Measurements from ENCODE around the gene XPNPEP1.

Gene XPNPEP1

DNA sequence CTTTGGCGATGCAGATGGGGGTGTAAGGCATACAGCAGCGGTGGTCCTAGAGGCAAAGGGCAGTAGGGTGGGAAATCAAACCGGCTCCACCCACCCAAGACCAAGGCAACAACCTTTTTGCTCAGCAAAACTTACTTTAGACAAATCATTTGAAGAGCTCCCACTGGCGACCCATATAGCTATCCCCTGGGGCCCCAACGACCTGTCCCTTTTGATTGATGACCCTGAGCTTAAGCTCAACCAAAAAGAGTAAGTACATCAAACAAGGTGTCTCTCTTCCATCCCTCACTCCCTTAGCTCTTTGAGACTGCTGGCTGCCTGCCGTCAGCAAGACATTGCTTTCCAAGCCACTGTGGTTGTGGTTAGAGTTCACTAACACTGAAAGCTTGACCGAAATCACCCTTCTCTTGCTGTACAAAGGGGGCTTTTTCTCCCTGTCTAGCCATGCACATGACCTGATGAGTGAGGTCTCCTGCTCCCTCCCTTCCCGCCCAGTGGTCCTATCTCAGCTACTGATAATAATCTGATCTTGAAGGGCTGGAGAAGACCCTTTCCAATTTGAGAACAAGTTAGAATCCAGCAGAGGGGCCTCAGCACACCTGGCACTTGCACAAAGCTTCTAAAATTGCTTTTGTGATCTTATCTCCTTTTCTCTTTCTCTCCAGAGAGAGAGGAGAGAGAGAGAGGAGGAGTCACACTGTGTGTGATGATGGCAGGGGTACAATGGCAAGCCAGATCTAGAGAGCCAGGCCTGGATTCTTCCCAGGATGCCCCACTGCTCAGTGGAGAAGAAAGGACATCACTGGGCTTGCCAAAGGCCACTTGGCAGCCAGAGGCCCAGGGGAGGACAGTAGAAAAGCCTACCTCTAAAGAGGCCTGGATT, 42.2 kb downstream of the XPNPEP1 start:
- TF ChIP-seq CTCF (IDR thresholded peaks at IDR 0.05; ENCODE audit: insufficient read depth, low read depth, low read length, missing control alignments), result no peak
- H3K4me3 ChIP-seq (ENCODE audit: low read length), result no peak overlapping the region
- DNase-seq (ENCODE audit: low read depth), result no peak

DNA sequence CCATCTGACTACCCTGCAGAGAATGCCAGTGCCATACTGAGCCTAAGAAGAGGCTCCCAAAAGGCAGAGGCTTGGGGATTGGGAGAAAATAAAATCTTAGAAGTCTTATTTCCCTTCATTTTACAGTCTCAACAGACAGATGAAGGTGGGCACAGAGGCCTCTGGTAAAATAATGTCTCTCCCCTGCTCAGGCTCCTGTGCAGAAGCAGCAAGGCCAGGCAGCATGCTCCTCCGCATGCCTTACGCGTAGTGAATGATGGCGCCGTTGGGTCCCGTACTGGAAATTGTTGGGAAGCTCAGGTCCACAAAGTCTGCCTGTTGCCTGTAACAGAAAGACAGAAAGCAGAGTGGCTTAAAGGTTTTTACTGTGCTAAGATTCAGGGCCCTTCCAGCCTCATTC, 45.8 kb downstream of the XPNPEP1 start:
- no peak for TF ChIP-seq CTCF (IDR thresholded peaks at IDR 0.05; ENCODE audit: insufficient read depth, low read depth, low read length, missing control alignments)
- no peak for DNase-seq (ENCODE audit: low read depth)
- no peak overlapping the region for H3K4me3 ChIP-seq (ENCODE audit: low read length)

- H3K4me3 ChIP-seq (ENCODE audit: low read length), result no peak overlapping the region
- no peak for TF ChIP-seq CTCF (IDR thresholded peaks at IDR 0.05; ENCODE audit: insufficient read depth, low read depth, low read length, missing control alignments)
- DNase-seq (ENCODE audit: low read depth), result no peak
Observed at GRCh38 chr10:109875828-109876821, 47.2 kb downstream of the XPNPEP1 start.

- no peak for TF ChIP-seq CTCF (IDR thresholded peaks at IDR 0.05; ENCODE audit: insufficient read depth, low read depth, low read length, missing control alignments)
- DNase-seq (ENCODE audit: low read depth), result no peak
Observed at GRCh38 chr10:109875151-109875568, 48.2 kb downstream of the XPNPEP1 start.

GRCh38 chr10:109871476-109871875, 51.8 kb downstream of the XPNPEP1 start:
- DNase-seq (ENCODE audit: low read depth), result no peak
- TF ChIP-seq CTCF (IDR thresholded peaks at IDR 0.05; ENCODE audit: insufficient read depth, low read depth, low read length, missing control alignments), result no peak
- no peak overlapping the region for H3K4me3 ChIP-seq (ENCODE audit: low read length)

More at GRCh38 chr10:109875151-109875568, 48.2 kb downstream of the XPNPEP1 start:
- H3K4me3 ChIP-seq (ENCODE audit: low read length), result no peak overlapping the region

GRCh38 chr10:109866995-109867635, 56.2 kb downstream of the XPNPEP1 start:
- no peak for DNase-seq (ENCODE audit: low read depth)
- no peak for TF ChIP-seq CTCF (IDR thresholded peaks at IDR 0.05; ENCODE audit: insufficient read depth, low read depth, low read length, missing control alignments)
- no peak overlapping the region for H3K4me3 ChIP-seq (ENCODE audit: low read length)
